WTC11 (cell line): Measurements from ENCODE around the gene SLC25A20. TPM values are rescaled to one million over a fixed set of nuclear protein-coding genes. Genes with fewer than 3 reads are reported as not detected.

Experiments
- ATAC-seq: fragments of 200-7000 bp; cut with Tn5 transposase; 2 replicates; pipeline ENCODE4 v1.10.0; 2021; ENCODE audit warnings: mild to moderate bottlenecking, moderate library complexity
- CTCF ChIA-PET: fragments of 300-600 bp; sonication (Branson Sonifier 250); formaldehyde crosslinking; loops from one replicate; lab custom pipeline; 2021; ENCODE audit warnings: antibody characterized with exemption; lab: Charles Lee
- POLR2A ChIA-PET: fragments of 350-600 bp; sonication (Branson Sonifier 250); formaldehyde crosslinking; loops from one replicate; lab custom pipeline; 2021; ENCODE audit warnings: antibody characterized with exemption; lab: Charles Lee
- DNase-seq: peaks from one replicate; pipeline ENCODE4 v3.0.0; 2021; ENCODE audit warnings: low spot score
- H3K27ac Mint-ChIP-seq: 2 replicates; pipeline ENCODE4 v1.8.0; 2021; ENCODE audit warnings: mixed read lengths
- H3K27me3 Mint-ChIP-seq: 2 replicates; pipeline ENCODE4 v1.8.0; 2021; ENCODE audit warnings: low read depth, mild to moderate bottlenecking, moderate library complexity, mixed read lengths
- H3K36me3 Mint-ChIP-seq: 2 replicates; pipeline ENCODE4 v1.8.0; 2021; ENCODE audit warnings: mixed read lengths
- H3K4me1 Mint-ChIP-seq: 2 replicates; pipeline ENCODE4 v1.8.0; 2022; ENCODE audit warnings: mixed read lengths
- H3K4me3 Mint-ChIP-seq: 2 replicates; pipeline ENCODE4 v1.8.0; 2021; ENCODE audit warnings: mild to moderate bottlenecking, moderate library complexity, mixed read lengths
- H3K9me3 Mint-ChIP-seq: 2 replicates; pipeline ENCODE4 v1.8.0; 2021; ENCODE audit warnings: mixed read lengths
- AFF4 ChIP-seq: sonication (generic); formaldehyde crosslinking; IDR thresholded peaks from 2 replicates; pipeline ENCODE4 v1.8.1; 2023; ENCODE audit warnings: mild to moderate bottlenecking, missing genetic modification reagents, borderline replicate concordance
- ATF1 ChIP-seq: sonication (generic); formaldehyde crosslinking; IDR thresholded peaks from 2 replicates; pipeline ENCODE4 v1.8.1; 2023; ENCODE audit warnings: mild to moderate bottlenecking, moderate library complexity, missing genetic modification reagents
- CBFB ChIP-seq: sonication (generic); formaldehyde crosslinking; IDR thresholded peaks from 2 replicates; pipeline ENCODE4 v1.8.1; 2022; ENCODE audit warnings: mild to moderate bottlenecking, low read depth, missing genetic modification reagents
- ELF4 ChIP-seq: sonication (generic); formaldehyde crosslinking; IDR thresholded peaks from 2 replicates; pipeline ENCODE4 v1.8.1; 2022; ENCODE audit warnings: low read depth, mild to moderate bottlenecking, moderate library complexity, missing genetic modification reagents
- FOXP1 ChIP-seq: sonication (generic); formaldehyde crosslinking; IDR thresholded peaks from 2 replicates; pipeline ENCODE4 v1.8.0; 2022; ENCODE audit warnings: missing genetic modification reagents, mild to moderate bottlenecking, moderate library complexity, borderline replicate concordance
- GRHL2 ChIP-seq: fragments of 250-450 bp; sonication (Bioruptor Pico); IDR thresholded peaks from 2 replicates; pipeline ENCODE4 v1.8.0; 2022; ENCODE audit warnings: mild to moderate bottlenecking, moderate library complexity; ENCODE audit not compliant: insufficient replicate concordance, severe bottlenecking
- MXD4 ChIP-seq: fragments of 250-450 bp; sonication (Bioruptor Pico); IDR thresholded peaks from 2 replicates; pipeline ENCODE4 v1.8.0; 2021; ENCODE audit warnings: mild to moderate bottlenecking, moderate library complexity, borderline replicate concordance
- MYBL2 ChIP-seq: sonication (generic); formaldehyde crosslinking; IDR thresholded peaks from 2 replicates; pipeline ENCODE4 v1.8.1; 2023; ENCODE audit warnings: mild to moderate bottlenecking, moderate library complexity, missing genetic modification reagents
- NFATC4 ChIP-seq: fragments of 250-450 bp; sonication (Bioruptor Pico); IDR thresholded peaks from 2 replicates; pipeline ENCODE4 v1.9.0; 2021; ENCODE audit warnings: mild to moderate bottlenecking
- SMAD4 ChIP-seq: sonication (generic); formaldehyde crosslinking; IDR thresholded peaks from 2 replicates; pipeline ENCODE4 v1.8.0; 2022; ENCODE audit warnings: mild to moderate bottlenecking, missing genetic modification reagents
- ZBTB21 ChIP-seq: sonication (generic); formaldehyde crosslinking; IDR thresholded peaks from 2 replicates; pipeline ENCODE4 v1.8.1; 2023; ENCODE audit warnings: mild to moderate bottlenecking, missing genetic modification reagents, borderline replicate concordance
- ZNF121 ChIP-seq: sonication (generic); formaldehyde crosslinking; IDR thresholded peaks from 2 replicates; pipeline ENCODE4 v1.8.0; 2023; ENCODE audit warnings: missing genetic modification reagents
- ZNF219 ChIP-seq: sonication (generic); formaldehyde crosslinking; IDR thresholded peaks from 2 replicates; pipeline ENCODE4 v1.8.0; 2023; ENCODE audit warnings: missing genetic modification reagents, mild to moderate bottlenecking, borderline replicate concordance
- ZNF232 ChIP-seq: sonication (generic); formaldehyde crosslinking; IDR thresholded peaks from 2 replicates; pipeline ENCODE4 v1.8.0; 2022; ENCODE audit warnings: mild to moderate bottlenecking, missing genetic modification reagents
- ZNF317 ChIP-seq: sonication (generic); formaldehyde crosslinking; IDR thresholded peaks from 2 replicates; pipeline ENCODE4 v1.8.1; 2023; ENCODE audit warnings: low read depth, mild to moderate bottlenecking, moderate library complexity, missing genetic modification reagents, borderline replicate concordance
- ZSCAN18 ChIP-seq: fragments of 250-450 bp; sonication (Bioruptor Pico); IDR thresholded peaks from 2 replicates; pipeline ENCODE4 v2.1.2; 2022; ENCODE audit warnings: mild to moderate bottlenecking, moderate library complexity
- total RNA-seq: library from RNA; stranded (reverse); gene quantifications from 3 replicates; pipeline ENCODE4 v1.2.3, GENCODE V29; 2021
- TF ChIP-seq, protein P1 (sequence below): fragments of 250-450 bp; sonication (Bioruptor Pico); IDR thresholded peaks from 2 replicates; pipeline ENCODE4 v1.9.0; 2021; ENCODE audit warnings: mild to moderate bottlenecking
- TF ChIP-seq, protein P2 (sequence below): fragments of 250-450 bp; sonication (Bioruptor Pico); IDR thresholded peaks from 2 replicates; pipeline ENCODE4 v1.8.0; 2021; ENCODE audit warnings: mild to moderate bottlenecking
- TF ChIP-seq, protein P3 (sequence below): sonication (generic); formaldehyde crosslinking; IDR thresholded peaks from 2 replicates; pipeline ENCODE4 v1.8.1; 2023; ENCODE audit warnings: mild to moderate bottlenecking, missing genetic modification reagents, moderate library complexity
- TF ChIP-seq, protein P4 (sequence below): sonication (generic); formaldehyde crosslinking; IDR thresholded peaks from 2 replicates; pipeline ENCODE4 v1.8.0; 2022; ENCODE audit warnings: mild to moderate bottlenecking, missing genetic modification reagents

Gene SLC25A20
- total RNA-seq, 1 experiment from 2014 or later: 4.9 TPM

GRCh38 chr3:48852151-48852550 is 46.5 kb downstream of the SLC25A20 start:
- Mint-ChIP-seq H3K9me3 (no peaks in the 10 kb centered on the region), H3K36me3 (no peaks in the 10 kb centered on the region), H3K27me3 (no peaks in the 10 kb centered on the region), H3K4me3 (no peak overlapping the region), H3K4me1 (peaks cover 6% of the 10 kb centered on the region), H3K27ac (no peak overlapping the region)
- ChIA-PET POLR2A (no interaction called here), CTCF (interaction anchor here (1.2 kb wide), 1 partner anchor 112 kb away, joined by 3 read pairs; no protein-coding TSS in a partner anchor)
- DNase-seq (no peak), ATAC-seq (no peak)
- TF ChIP-seq CBFB (CRISPR knock-in tag): no peak
- TF ChIP-seq MXD4 (CRISPR knock-in tag): no peak
- TF ChIP-seq ZNF219 (CRISPR knock-in tag): no peak
- TF ChIP-seq, protein P1, sequence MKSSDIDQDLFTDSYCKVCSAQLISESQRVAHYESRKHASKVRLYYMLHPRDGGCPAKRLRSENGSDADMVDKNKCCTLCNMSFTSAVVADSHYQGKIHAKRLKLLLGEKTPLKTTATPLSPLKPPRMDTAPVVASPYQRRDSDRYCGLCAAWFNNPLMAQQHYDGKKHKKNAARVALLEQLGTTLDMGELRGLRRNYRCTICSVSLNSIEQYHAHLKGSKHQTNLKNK (CRISPR knock-in tag): no peak
- no peak for TF ChIP-seq SMAD4
- TF ChIP-seq ZSCAN18 (CRISPR knock-in tag): no peak
- TF ChIP-seq, protein P2, sequence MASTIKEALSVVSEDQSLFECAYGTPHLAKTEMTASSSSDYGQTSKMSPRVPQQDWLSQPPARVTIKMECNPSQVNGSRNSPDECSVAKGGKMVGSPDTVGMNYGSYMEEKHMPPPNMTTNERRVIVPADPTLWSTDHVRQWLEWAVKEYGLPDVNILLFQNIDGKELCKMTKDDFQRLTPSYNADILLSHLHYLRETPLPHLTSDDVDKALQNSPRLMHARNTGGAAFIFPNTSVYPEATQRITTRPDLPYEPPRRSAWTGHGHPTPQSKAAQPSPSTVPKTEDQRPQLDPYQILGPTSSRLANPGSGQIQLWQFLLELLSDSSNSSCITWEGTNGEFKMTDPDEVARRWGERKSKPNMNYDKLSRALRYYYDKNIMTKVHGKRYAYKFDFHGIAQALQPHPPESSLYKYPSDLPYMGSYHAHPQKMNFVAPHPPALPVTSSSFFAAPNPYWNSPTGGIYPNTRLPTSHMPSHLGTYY (CRISPR knock-in tag): no peak
- no peak for TF ChIP-seq GRHL2 (CRISPR knock-in tag)
- no peak for TF ChIP-seq AFF4 (CRISPR knock-in tag)
- no peak for TF ChIP-seq ZNF121 (CRISPR knock-in tag)
- TF ChIP-seq, protein P3, sequence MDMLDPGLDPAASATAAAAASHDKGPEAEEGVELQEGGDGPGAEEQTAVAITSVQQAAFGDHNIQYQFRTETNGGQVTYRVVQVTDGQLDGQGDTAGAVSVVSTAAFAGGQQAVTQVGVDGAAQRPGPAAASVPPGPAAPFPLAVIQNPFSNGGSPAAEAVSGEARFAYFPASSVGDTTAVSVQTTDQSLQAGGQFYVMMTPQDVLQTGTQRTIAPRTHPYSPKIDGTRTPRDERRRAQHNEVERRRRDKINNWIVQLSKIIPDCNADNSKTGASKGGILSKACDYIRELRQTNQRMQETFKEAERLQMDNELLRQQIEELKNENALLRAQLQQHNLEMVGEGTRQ (CRISPR knock-in tag): no peak

- ATAC-seq: no peak
- POLR2A ChIA-PET: no interaction called here
These were observed 47.3 kb downstream of the SLC25A20 start for GRCh38 chr3:48851407-48851806.

More at GRCh38 chr3:48851407-48851806, 47.3 kb downstream of the SLC25A20 start:
- DNase-seq: no peak
- no peak overlapping the region for H3K27ac Mint-ChIP-seq
- H3K27me3 Mint-ChIP-seq: peaks cover 6% of the 10 kb centered on the region
- H3K4me1 Mint-ChIP-seq: peaks cover 11% of the 10 kb centered on the region
- TF ChIP-seq MYBL2: no peak
- TF ChIP-seq SMAD4: no peak
- TF ChIP-seq ATF1: no peak
- TF ChIP-seq, protein P4, sequence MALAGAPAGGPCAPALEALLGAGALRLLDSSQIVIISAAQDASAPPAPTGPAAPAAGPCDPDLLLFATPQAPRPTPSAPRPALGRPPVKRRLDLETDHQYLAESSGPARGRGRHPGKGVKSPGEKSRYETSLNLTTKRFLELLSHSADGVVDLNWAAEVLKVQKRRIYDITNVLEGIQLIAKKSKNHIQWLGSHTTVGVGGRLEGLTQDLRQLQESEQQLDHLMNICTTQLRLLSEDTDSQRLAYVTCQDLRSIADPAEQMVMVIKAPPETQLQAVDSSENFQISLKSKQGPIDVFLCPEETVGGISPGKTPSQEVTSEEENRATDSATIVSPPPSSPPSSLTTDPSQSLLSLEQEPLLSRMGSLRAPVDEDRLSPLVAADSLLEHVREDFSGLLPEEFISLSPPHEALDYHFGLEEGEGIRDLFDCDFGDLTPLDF (CRISPR knock-in tag): no peak
- no peak for TF ChIP-seq ELF4
- TF ChIP-seq ZNF232 (CRISPR knock-in tag): no peak
- TF ChIP-seq NFATC4 (CRISPR knock-in tag): no peak
- TF ChIP-seq, protein P3 (CRISPR knock-in tag): no peak
- TF ChIP-seq ZNF317: no peak
- no peak for TF ChIP-seq FOXP1
- TF ChIP-seq ZBTB21 (CRISPR knock-in tag): no peak
- no peaks in the 10 kb centered on the region for H3K36me3 Mint-ChIP-seq
- CTCF ChIA-PET: no interaction called here
- no peak overlapping the region for H3K4me3 Mint-ChIP-seq
- no peaks in the 10 kb centered on the region for H3K9me3 Mint-ChIP-seq
